ENCODE measurements around the gene SETD1A.

Gene SETD1A

GRCh38 chr16:30957456-30958174 is at the start of gene SETD1A:
Gene SETD1A, plus strand, starts transcription at chr16:30957754. Its CDS starts 978 bp downstream, at chr16:30958732.
- intact Hi-C loops (cut with DNase I): loop anchor here (5.0 to 10.0 kb wide), 4 partner anchors 497 to 907 kb away; partner anchors contain the start of genes ARMC5 and RUSF1
- DNase-seq: peak; percentile 94 to 100 (median 97)

- intact Hi-C loops (cut with DNase I): no loop called here
- DNase-seq: no peak
Observed at GRCh38 chr16:30910427-30911029, 47.0 kb upstream of the SETD1A start.

GRCh38 chr16:30912794-30913412 is 44.7 kb upstream of the SETD1A start:
- no peak for DNase-seq
- intact Hi-C loops (cut with DNase I): no loop called here

- intact Hi-C loops (cut with DNase I): no loop called here
Observed at GRCh38 chr16:30914830-30915229, 42.7 kb upstream of the SETD1A start.

GRCh38 chr16:30918614-30919013 is 38.9 kb upstream of the SETD1A start:
- intact Hi-C loops (cut with DNase I): no loop called here

More at GRCh38 chr16:30914830-30915229, 42.7 kb upstream of the SETD1A start:
- DNase-seq: no peak

GRCh38 chr16:30920891-30921290 is 36.7 kb upstream of the SETD1A start:
- no peak for DNase-seq
- intact Hi-C loops (cut with DNase I): loop anchor here (1.0 to 2.0 kb wide), 2 partner anchors 18 to 77 kb away; no protein-coding TSS in a partner anchor

More at GRCh38 chr16:30918614-30919013, 38.9 kb upstream of the SETD1A start:
- no peak for DNase-seq

GRCh38 chr16:30921459-30921747 is 36.2 kb upstream of the SETD1A start:
- DNase-seq: no peak
- intact Hi-C loops (cut with DNase I): loop anchor here (1.0 to 2.0 kb wide), 2 partner anchors 19 to 77 kb away; no protein-coding TSS in a partner anchor

- intact Hi-C loops (cut with DNase I): loop anchor here (1.0 to 2.0 kb wide), 3 partner anchors 19 to 78 kb away; partner anchors contain the start of gene BCL7C
- DNase-seq: peak; percentile 76 to 97 (median 86)
Observed at GRCh38 chr16:30921748-30922419, 35.7 kb upstream of the SETD1A start.

- DNase-seq: peak; percentile 100
- intact Hi-C loops (cut with DNase I): loop anchor here (2.0 kb wide), 1 partner anchor 28 kb away; the partner anchor contains the start of gene BCL7C
Observed at GRCh38 chr16:30922420-30922959, 35.1 kb upstream of the SETD1A start.

GRCh38 chr16:30922960-30923535 is 34.5 kb upstream of the SETD1A start:
- peak; percentile 99 to 100 (median 100) for DNase-seq
- intact Hi-C loops (cut with DNase I): loop anchor here (2.0 kb wide), 1 partner anchor 28 kb away; the partner anchor contains the start of gene BCL7C

- DNase-seq: no peak
- intact Hi-C loops (cut with DNase I): loop anchor here (2.0 kb wide), 1 partner anchor 29 kb away; the partner anchor contains the start of gene BCL7C
Observed at GRCh38 chr16:30923554-30924075, 33.9 kb upstream of the SETD1A start, which contains the start of gene FBXL19. Gene FBXL19, plus strand, starts transcription at chr16:30923572. Its CDS starts 2,183 bp downstream, at chr16:30925755.

- no peak for DNase-seq
- intact Hi-C loops (cut with DNase I): no loop called here
Observed at GRCh38 chr16:30924076-30924912, 33.3 kb upstream of the SETD1A start.

GRCh38 chr16:30924913-30925631 is 32.5 kb upstream of the SETD1A start:
- no peak for DNase-seq
- intact Hi-C loops (cut with DNase I): no loop called here

- intact Hi-C loops (cut with DNase I): no loop called here
Observed at GRCh38 chr16:30925632-30925987, 31.9 kb upstream of the SETD1A start.

GRCh38 chr16:30925995-30926811 is 31.4 kb upstream of the SETD1A start:
- intact Hi-C loops (cut with DNase I): no loop called here
- DNase-seq: no peak

More at GRCh38 chr16:30925632-30925987, 31.9 kb upstream of the SETD1A start:
- DNase-seq: no peak

GRCh38 chr16:30926937-30927788 is 30.4 kb upstream of the SETD1A start:
- no peak for DNase-seq
- intact Hi-C loops (cut with DNase I): no loop called here

All from posterior cingulate gyrus (tissue), 11 donors.